Heart left ventricle (tissue), 13 donors: ENCODE measurements around the gene QSOX2.

Source experiments
- POLR2A ChIP-seq, 2 donors: fragments of 450-650 bp; IDR thresholded peaks; one replicate each; pipeline ENCODE4 v1.6.1; 2017; ENCODE audit warnings: antibody characterized with exemption in 2 of 2, mild to moderate bottlenecking in 2 of 2, moderate library complexity in 2 of 2
- TF ChIP-seq, protein P1 (sequence below), 12 donors: fragments of 200-600 bp; sonication (generic) in 4 of 12; IDR thresholded peaks; one replicate each; pipeline versions ENCODE4 v1.5.0 to v1.8.0; 2018 to 2022; ENCODE audit warnings: antibody characterized with exemption in 12 of 12, mild to moderate bottlenecking in 5 of 12
- donor health status: ischemic (EF 13 %, LVEDD 7.1; RV severe dilation, severe dysfunction).
- donor health status: DM: no; HTN: yes; CAD: no.
- donor health status: DM: no; HTN: no; CAD: no.
- donor health status: ischemic (EF 25% LVEDD 6.9; RV normal size, moderate dysfunction).
- donor health status: ischemic (EF 25% LVEDD 5.7; RV mildly dilated, moderate dysfunction).
- donor health status: ischemic (EF 35%, LVEDD 5.7; RV mildly dilated, moderate dysfunction).
- donor health status: nonischemic (EF 11% LVEDD 7.7; RV severe dilation, severe dysfunction).
- donor health status: DM: yes; HTN: yes; CAD: no.
- donor health status: PGD.
- donor health status: ischemic (EF 29% LVEDD 5.4; RV normal size, mild dysfunction).
- donor health status: nonischemic (EF 23%, LVEDD 6.1; RV moderate dilation, normal function).

DNA sequence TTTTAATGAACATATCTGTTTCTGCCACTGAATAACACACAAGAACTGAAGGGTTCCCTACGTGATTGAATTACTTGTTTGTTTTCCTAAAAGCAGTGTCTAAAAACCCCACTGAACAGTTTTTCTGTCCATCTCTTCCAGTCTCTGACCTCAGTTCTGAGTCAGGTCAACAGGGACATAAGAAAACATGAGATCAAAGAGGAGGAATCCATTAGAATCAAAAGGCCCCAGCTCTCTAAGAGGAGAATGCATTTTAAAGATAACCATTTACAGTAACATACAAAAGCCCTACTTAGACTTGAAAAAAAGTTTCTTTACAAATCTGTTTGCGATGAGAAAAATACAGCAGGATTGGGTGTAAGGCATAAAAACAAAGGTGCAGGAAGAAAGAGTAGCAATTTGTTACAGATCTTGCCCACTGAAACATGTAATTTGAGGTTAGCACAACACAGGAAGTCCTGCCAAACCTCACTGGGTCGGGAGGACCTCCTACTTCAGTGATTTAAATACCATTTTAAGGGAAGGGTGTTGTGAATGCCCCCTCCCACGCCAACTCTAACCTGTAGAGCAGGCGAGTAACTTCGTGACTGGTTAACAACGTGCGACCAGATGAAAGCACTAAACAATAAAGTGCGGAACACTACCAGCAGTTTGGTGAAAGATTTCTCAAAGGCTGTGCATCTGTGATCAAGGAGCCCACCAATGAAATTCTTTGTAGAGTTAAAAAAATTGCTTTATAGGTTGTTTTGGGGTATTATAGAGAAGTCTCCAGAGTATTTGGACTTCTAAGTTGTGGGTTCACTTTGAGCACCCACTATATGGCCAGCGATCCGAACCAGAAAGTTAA, 1.3 kb downstream of the QSOX2 start:
- TF ChIP-seq, protein P1, sequence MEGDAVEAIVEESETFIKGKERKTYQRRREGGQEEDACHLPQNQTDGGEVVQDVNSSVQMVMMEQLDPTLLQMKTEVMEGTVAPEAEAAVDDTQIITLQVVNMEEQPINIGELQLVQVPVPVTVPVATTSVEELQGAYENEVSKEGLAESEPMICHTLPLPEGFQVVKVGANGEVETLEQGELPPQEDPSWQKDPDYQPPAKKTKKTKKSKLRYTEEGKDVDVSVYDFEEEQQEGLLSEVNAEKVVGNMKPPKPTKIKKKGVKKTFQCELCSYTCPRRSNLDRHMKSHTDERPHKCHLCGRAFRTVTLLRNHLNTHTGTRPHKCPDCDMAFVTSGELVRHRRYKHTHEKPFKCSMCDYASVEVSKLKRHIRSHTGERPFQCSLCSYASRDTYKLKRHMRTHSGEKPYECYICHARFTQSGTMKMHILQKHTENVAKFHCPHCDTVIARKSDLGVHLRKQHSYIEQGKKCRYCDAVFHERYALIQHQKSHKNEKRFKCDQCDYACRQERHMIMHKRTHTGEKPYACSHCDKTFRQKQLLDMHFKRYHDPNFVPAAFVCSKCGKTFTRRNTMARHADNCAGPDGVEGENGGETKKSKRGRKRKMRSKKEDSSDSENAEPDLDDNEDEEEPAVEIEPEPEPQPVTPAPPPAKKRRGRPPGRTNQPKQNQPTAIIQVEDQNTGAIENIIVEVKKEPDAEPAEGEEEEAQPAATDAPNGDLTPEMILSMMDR (IDR thresholded peaks at IDR 0.05): no peak
- TF ChIP-seq POLR2A (IDR thresholded peaks at IDR 0.05): no peak
